ENCODE results near the gene ATP5F1D. TPM values are rescaled to one million over a fixed set of nuclear protein-coding genes. Genes with fewer than 3 reads are reported as not detected.

The ATP5F1D gene
- total RNA-seq, 2 donors from 2014 or later = 144 to 159 TPM

DNA sequence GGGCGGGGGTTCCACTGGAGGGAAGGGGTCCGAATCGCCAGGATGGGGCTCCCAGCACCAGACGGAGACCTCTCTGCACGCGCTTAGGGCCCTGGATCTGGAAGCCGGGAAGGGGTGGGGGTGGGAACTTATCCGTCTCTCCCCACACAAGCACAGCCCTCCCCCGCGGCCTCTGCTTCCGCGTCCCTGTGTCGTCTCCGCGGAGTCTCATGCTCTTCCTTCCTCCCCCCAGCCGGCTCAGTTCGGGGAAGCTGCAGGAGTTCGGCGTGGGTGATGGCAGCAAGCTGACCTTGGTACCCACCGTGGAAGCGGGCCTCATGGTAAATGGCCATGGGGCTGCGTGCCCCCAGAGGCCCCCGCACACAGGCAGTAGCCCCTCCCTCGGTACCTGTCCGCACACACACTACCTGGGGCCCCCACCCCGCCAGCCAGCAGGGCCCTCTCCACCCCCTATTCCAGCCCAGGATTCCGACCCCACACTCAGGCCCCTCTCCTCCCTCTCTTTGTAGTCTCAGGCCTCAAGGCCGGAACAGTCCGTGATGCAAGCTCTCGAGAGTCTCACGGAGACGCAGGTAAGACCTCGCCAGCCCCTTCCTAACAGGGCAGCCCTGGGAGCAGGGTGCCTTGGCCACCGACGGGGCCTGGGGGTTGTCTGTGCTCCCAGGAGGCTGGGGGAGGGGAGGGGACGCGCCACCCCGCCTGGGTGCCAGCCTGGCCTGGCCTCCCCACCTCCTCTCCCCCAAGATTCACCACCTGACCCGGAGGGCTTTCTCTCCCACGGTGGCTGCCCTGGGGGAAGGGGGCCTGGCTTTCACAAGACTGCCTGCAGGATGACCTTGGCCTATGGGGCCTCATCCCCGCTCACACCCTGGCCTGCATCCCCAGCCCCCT is 10.0 kb downstream of the ATP5F1D start:
- Histone ChIP-seq H3K4me1 (ENCODE audit: control insufficient read depth, insufficient read depth, low read length) (peaks cover 5% of the 10 kb centered on the region), H3K9ac (ENCODE audit: extremely low read depth, low read length, poor library complexity, severe bottlenecking) (peak overlapping the region; percentile 95), H3K4me3 (ENCODE audit: low read length) (peak overlapping the region; percentile 85), H3K27ac (ENCODE audit: low read depth, low read length) (peak overlapping the region; percentile 91), H3K9me3 (ENCODE audit: control insufficient read depth, low read length) (no peaks in the 10 kb centered on the region), H3K36me3 (ENCODE audit: control insufficient read depth, insufficient read depth, low read length) (peaks cover 44% of the 10 kb centered on the region), H3K27me3 (ENCODE audit: control insufficient read depth, insufficient read depth, low read length, poor library complexity, severe bottlenecking) (no peaks in the 10 kb centered on the region)
- peak; percentile 71 for DNase-seq
- H3K4me3 Mint-ChIP-seq = peak overlapping the region; percentile 87
- 4 to 11% methylated on average over 5 to 36 of the region's 41 CpGs for whole genome bisulfite sequencing, 2 experiments (ENCODE audit: insufficient coverage in 1 of 2, insufficient read length in 1 of 2)
- H3K9me3 Mint-ChIP-seq = no peaks in the 10 kb centered on the region
- TF ChIP-seq CTCF (conservative IDR thresholded peaks at IDR 0.05) = no peak
- no peaks in the 10 kb centered on the region for H3K4me1 Mint-ChIP-seq
- H3K27ac Mint-ChIP-seq = peak overlapping the region; percentile 91
- H3K27me3 Mint-ChIP-seq (ENCODE audit: insufficient read depth) = no peaks in the 10 kb centered on the region
- H3K36me3 Mint-ChIP-seq (ENCODE audit: low read depth) = peaks cover 37% of the 10 kb centered on the region

GRCh38 chr19:1252221-1252820 is 10.8 kb downstream of the ATP5F1D start:
- Histone ChIP-seq H3K4me1 (ENCODE audit: control insufficient read depth, insufficient read depth, low read length) (peaks cover 5% of the 10 kb centered on the region), H3K4me3 (ENCODE audit: low read length) (peak overlapping the region; percentile 85), H3K9me3 (ENCODE audit: control insufficient read depth, low read length) (no peaks in the 10 kb centered on the region), H3K36me3 (ENCODE audit: control insufficient read depth, insufficient read depth, low read length) (peaks cover 49% of the 10 kb centered on the region), H3K27me3 (ENCODE audit: control insufficient read depth, insufficient read depth, low read length, poor library complexity, severe bottlenecking) (no peaks in the 10 kb centered on the region), H3K27ac (ENCODE audit: low read depth, low read length) (peak overlapping the region; percentile 91), H3K9ac (ENCODE audit: extremely low read depth, low read length, poor library complexity, severe bottlenecking) (peak overlapping the region; percentile 95)
- Mint-ChIP-seq H3K27ac (no peak overlapping the region), H3K27me3 (ENCODE audit: insufficient read depth) (no peaks in the 10 kb centered on the region), H3K9me3 (no peaks in the 10 kb centered on the region), H3K4me1 (peaks cover under 1% of the 10 kb centered on the region), H3K36me3 (ENCODE audit: low read depth) (peaks cover 40% of the 10 kb centered on the region), H3K4me3 (peak overlapping the region; percentile 87)
- TF ChIP-seq CTCF (conservative IDR thresholded peaks at IDR 0.05) = no peak
- no peak for DNase-seq
- WGBS, 2 experiments (ENCODE audit: insufficient coverage in 1 of 2, insufficient read length in 1 of 2) = 39 to 41% methylated on average over 9 to 29 of the region's 30 CpGs

GRCh38 chr19:1252821-1253513 is 11.4 kb downstream of the ATP5F1D start:
- Histone ChIP-seq H3K4me1 (ENCODE audit: control insufficient read depth, insufficient read depth, low read length) (peaks cover 5% of the 10 kb centered on the region), H3K9ac (ENCODE audit: extremely low read depth, low read length, poor library complexity, severe bottlenecking) (peak overlapping the region; percentile 95), H3K4me3 (ENCODE audit: low read length) (peak overlapping the region; percentile 85), H3K9me3 (ENCODE audit: control insufficient read depth, low read length) (no peaks in the 10 kb centered on the region), H3K27me3 (ENCODE audit: control insufficient read depth, insufficient read depth, low read length, poor library complexity, severe bottlenecking) (no peaks in the 10 kb centered on the region), H3K36me3 (ENCODE audit: control insufficient read depth, insufficient read depth, low read length) (peaks cover 55% of the 10 kb centered on the region), H3K27ac (ENCODE audit: low read depth, low read length) (peak overlapping the region; percentile 76)
- peak overlapping the region; percentile 35 for H3K27ac Mint-ChIP-seq
- peak overlapping the region; percentile 87 for H3K4me3 Mint-ChIP-seq
- H3K9me3 Mint-ChIP-seq = no peaks in the 10 kb centered on the region
- WGBS, 2 experiments (ENCODE audit: insufficient coverage in 1 of 2, insufficient read length in 1 of 2) = 40 to 66% methylated on average over 3 to 23 of the region's 26 CpGs
- peaks cover 6% of the 10 kb centered on the region for H3K4me1 Mint-ChIP-seq
- TF ChIP-seq CTCF (conservative IDR thresholded peaks at IDR 0.05) = no peak
- H3K27me3 Mint-ChIP-seq (ENCODE audit: insufficient read depth) = no peaks in the 10 kb centered on the region
- peak; percentile 65 for DNase-seq
- peaks cover 46% of the 10 kb centered on the region for H3K36me3 Mint-ChIP-seq (ENCODE audit: low read depth)

Data from endodermal cell (in vitro differentiated cells).